Measurements from ENCODE around the gene SLIT3. TPM values are rescaled to one million over a fixed set of nuclear protein-coding genes. Genes with fewer than 3 reads are reported as not detected.

SLIT3 gene
- total and polyA plus RNA-seq, 4 donors, result 4.6 to 48.5 (median 19.8) TPM

DNA sequence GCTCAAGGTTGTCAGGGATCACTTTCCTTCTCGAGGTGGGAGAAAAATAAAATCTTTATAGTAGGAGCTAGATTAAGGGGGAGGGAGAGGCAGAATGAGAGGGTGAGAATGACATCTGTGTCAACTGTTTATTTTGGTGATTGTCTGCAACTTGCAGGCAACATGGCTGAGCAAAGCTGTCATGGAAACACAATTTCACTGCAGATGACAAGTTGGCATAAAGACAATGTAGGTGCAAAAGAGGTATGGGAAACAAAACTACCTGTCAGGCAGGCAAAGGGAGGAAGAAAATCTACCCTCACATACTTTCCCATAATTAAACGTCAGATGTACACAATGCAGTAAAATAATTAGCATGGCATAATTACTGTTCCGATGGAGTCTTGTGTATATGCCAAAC, 167.4 kb downstream of the SLIT3 start:
- ATAC-seq (ENCODE audit: insufficient read depth, low FRiP score) (no peak), DNase-seq (no peak)
- H3K4me1 ChIP-seq (ENCODE audit: control insufficient read depth in 5 of 5, insufficient read depth in 5 of 5, low read length in 5 of 5), result peaks cover 0 to 8% (median 3%) of the 10 kb centered on the region in 5 donors
- no peaks in the 10 kb centered on the region for H3K36me3 ChIP-seq (ENCODE audit: control insufficient read depth in 4 of 4, insufficient read depth in 4 of 4, low read length in 4 of 4)
- H3K9me3 ChIP-seq (ENCODE audit: control insufficient read depth in 4 of 4, insufficient read depth in 3 of 4, low read length in 3 of 4), result no peaks in the 10 kb centered on the region
- no peak overlapping the region for H3K27ac ChIP-seq (ENCODE audit: low read depth in 1 of 2, low read length in 1 of 2)
- WGBS, 2 donors, result 76 to 89% methylated on average over 3 of the region's 3 CpGs
- TF ChIP-seq CTCF (IDR thresholded peaks at IDR 0.05; ENCODE audit: control extremely low read depth, extremely low read depth), result no peak
- H3K9ac ChIP-seq (ENCODE audit: insufficient read depth in 1 of 2, low read length in 2 of 2), result no peak overlapping the region
- H3K4me3 ChIP-seq, result no peak overlapping the region
- no peaks in the 10 kb centered on the region for H3K27me3 ChIP-seq (ENCODE audit: control insufficient read depth in 3 of 3, insufficient read depth in 3 of 3, low read length in 2 of 3)

GRCh38 chr5:169132302-169132660, 168.7 kb downstream of the SLIT3 start:
- no peaks in the 10 kb centered on the region for H3K27me3 ChIP-seq (ENCODE audit: control insufficient read depth in 3 of 3, insufficient read depth in 3 of 3, low read length in 2 of 3)
- H3K9me3 ChIP-seq (ENCODE audit: control insufficient read depth in 4 of 4, insufficient read depth in 3 of 4, low read length in 3 of 4), result no peaks in the 10 kb centered on the region
- WGBS, 2 donors, result 47 to 75% methylated on average over 1 of the region's 1 CpG
- no peak overlapping the region for H3K9ac ChIP-seq (ENCODE audit: insufficient read depth in 1 of 2, low read length in 2 of 2)
- DNase-seq, result no peak
- H3K4me3 ChIP-seq, result no peak overlapping the region
- peaks cover 0 to 8% (median 3%) of the 10 kb centered on the region in 5 donors for H3K4me1 ChIP-seq (ENCODE audit: control insufficient read depth in 5 of 5, insufficient read depth in 5 of 5, low read length in 5 of 5)
- no peak for TF ChIP-seq CTCF (IDR thresholded peaks at IDR 0.05; ENCODE audit: control extremely low read depth, extremely low read depth)
- no peak overlapping the region for H3K27ac ChIP-seq (ENCODE audit: low read depth in 1 of 2, low read length in 1 of 2)
- H3K36me3 ChIP-seq (ENCODE audit: control insufficient read depth in 4 of 4, insufficient read depth in 4 of 4, low read length in 4 of 4), result no peaks in the 10 kb centered on the region
- ATAC-seq (ENCODE audit: insufficient read depth, low FRiP score), result no peak

DNA sequence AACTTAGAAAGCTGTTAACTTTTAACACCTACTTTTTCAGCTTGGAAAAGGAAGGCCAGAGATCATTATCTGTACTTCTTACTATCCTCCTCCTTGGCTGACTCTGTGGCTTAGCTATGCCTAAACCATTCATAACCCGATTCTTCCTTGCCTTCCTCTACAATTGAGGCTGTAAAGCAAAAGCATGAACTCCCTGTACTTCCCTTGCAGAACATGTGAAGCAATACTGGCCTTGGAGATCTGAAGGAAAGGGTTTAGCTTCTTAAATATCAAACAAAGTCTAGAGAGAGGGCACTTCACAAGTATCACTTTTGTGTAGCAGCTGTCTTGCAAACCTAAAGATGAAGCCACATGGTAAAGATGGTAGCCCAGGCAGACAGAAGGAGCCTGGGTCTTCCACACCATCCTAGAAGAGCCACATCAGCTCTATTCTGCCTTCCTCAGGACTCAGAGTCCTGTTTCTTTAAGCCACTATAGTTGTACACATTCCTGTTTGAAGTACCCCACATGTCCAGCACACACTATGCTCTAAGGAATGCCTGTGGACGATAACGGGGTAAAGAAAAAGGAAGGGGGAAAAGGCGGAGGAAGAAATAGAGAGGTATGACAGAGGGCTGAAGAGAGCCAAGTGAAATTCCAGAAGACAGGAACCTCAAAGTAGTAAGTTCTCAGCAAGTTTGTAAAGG, 169.2 kb downstream of the SLIT3 start:
- WGBS, 2 donors, result 42 to 51% methylated on average over 4 of the region's 4 CpGs
- ATAC-seq (ENCODE audit: insufficient read depth, low FRiP score) (no peak), DNase-seq (peak in 1 of 3 donors; percentile 32)
- H3K27me3 ChIP-seq (ENCODE audit: control insufficient read depth in 3 of 3, insufficient read depth in 3 of 3, low read length in 2 of 3), result no peaks in the 10 kb centered on the region
- no peak for TF ChIP-seq CTCF (IDR thresholded peaks at IDR 0.05; ENCODE audit: control extremely low read depth, extremely low read depth)
- no peak overlapping the region for H3K27ac ChIP-seq (ENCODE audit: low read depth in 1 of 2, low read length in 1 of 2)
- H3K9ac ChIP-seq (ENCODE audit: insufficient read depth in 1 of 2, low read length in 2 of 2), result no peak overlapping the region
- no peak overlapping the region for H3K4me3 ChIP-seq
- no peaks in the 10 kb centered on the region for H3K9me3 ChIP-seq (ENCODE audit: control insufficient read depth in 4 of 4, insufficient read depth in 3 of 4, low read length in 3 of 4)
- H3K4me1 ChIP-seq (ENCODE audit: control insufficient read depth in 5 of 5, insufficient read depth in 5 of 5, low read length in 5 of 5), result peaks cover 0 to 11% (median 3%) of the 10 kb centered on the region in 5 donors
- H3K36me3 ChIP-seq (ENCODE audit: control insufficient read depth in 4 of 4, insufficient read depth in 4 of 4, low read length in 4 of 4), result no peaks in the 10 kb centered on the region

DNA sequence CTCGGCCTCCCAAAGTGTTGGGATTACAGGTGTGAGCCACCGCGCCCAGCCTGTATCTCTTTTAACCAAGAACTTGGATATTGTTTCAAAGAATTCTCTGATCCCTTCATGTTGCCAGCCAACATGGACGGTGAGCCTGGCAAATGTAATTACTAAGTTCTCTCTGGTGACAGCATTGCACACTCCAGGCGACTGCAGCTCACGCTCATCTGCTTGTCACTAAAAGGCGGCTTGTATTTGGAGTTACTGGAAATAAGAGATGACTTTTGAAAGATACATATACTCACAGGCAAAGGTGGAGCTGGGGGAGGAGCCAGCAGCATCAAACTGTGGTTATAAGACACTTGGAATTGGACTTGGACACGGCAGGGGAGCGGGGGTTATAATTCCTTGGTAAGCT, 172.3 kb downstream of the SLIT3 start:
- ATAC-seq (ENCODE audit: insufficient read depth, low FRiP score) (no peak), DNase-seq (no peak)
- H3K27me3 ChIP-seq (ENCODE audit: control insufficient read depth in 3 of 3, insufficient read depth in 3 of 3, low read length in 2 of 3), result no peaks in the 10 kb centered on the region
- H3K4me1 ChIP-seq (ENCODE audit: control insufficient read depth in 5 of 5, insufficient read depth in 5 of 5, low read length in 5 of 5), result peaks cover 2 to 17% (median 7%) of the 10 kb centered on the region in 5 donors
- H3K9me3 ChIP-seq (ENCODE audit: control insufficient read depth in 4 of 4, insufficient read depth in 3 of 4, low read length in 3 of 4), result peaks cover 0 to 1% (median 0%) of the 10 kb centered on the region in 4 donors
- no peak overlapping the region for H3K27ac ChIP-seq (ENCODE audit: low read depth in 1 of 2, low read length in 1 of 2)
- 79 to 93% methylated on average over 9 of the region's 9 CpGs for WGBS, 2 donors
- H3K36me3 ChIP-seq (ENCODE audit: control insufficient read depth in 4 of 4, insufficient read depth in 4 of 4, low read length in 4 of 4), result no peaks in the 10 kb centered on the region
- H3K4me3 ChIP-seq, result no peak overlapping the region
- TF ChIP-seq CTCF (IDR thresholded peaks at IDR 0.05; ENCODE audit: control extremely low read depth, extremely low read depth), result no peak
- no peak overlapping the region for H3K9ac ChIP-seq (ENCODE audit: insufficient read depth in 1 of 2, low read length in 2 of 2)
